Embryonic facial prominence (tissue), 1 donor: ENCODE results near the gene CD160.
"Not testable (repeated sequence)": the region's sequence is repeated elsewhere in the genome, so short reads cannot be mapped to it uniquely, and the experiment has no call there.

Experiments
- DNase-seq: peaks from one replicate; pipeline ENCODE4 v3.0.0-alpha.2; 2016; ENCODE audit errors: extremely low spot score

Gene CD160

DNA sequence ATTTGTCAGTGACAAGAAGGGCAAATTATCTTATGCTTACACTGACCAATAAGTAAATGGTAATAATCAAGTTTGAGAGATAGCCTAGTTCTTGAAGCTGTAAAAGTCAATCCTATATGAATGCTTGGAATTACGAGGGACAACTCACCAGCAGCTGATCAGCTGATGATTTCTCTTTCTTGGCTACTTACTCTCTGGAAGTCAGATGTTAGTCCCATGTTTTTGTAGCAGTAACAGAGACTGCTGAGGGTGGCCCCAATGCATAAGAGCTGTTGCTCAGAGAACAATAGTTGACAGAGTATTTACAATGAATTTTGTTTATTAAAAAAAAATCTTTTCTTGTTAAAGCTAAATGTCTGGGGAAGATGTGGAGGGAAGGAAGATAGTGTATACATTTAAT is 39.3 kb downstream of the CD160 start:
- no peak for DNase-seq

DNA sequence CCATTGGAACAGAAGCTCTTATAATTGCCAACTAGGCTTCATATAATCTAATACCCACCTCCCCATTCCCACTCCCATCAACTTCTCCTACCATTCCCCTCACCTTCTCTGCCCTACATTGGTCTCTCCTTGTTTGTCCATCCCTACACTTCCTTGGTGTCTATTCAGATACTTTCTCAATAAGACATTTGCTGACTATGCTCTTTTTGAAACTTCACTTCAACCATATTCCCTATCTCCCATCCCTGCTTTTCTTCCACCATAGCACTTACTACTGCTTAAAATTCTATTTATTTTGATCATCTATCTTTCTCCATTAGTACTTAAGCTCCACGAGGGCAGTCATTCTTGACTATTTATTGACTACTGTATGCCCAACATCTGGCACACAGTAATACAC is 40.4 kb downstream of the CD160 start:
- no peak for DNase-seq

DNA sequence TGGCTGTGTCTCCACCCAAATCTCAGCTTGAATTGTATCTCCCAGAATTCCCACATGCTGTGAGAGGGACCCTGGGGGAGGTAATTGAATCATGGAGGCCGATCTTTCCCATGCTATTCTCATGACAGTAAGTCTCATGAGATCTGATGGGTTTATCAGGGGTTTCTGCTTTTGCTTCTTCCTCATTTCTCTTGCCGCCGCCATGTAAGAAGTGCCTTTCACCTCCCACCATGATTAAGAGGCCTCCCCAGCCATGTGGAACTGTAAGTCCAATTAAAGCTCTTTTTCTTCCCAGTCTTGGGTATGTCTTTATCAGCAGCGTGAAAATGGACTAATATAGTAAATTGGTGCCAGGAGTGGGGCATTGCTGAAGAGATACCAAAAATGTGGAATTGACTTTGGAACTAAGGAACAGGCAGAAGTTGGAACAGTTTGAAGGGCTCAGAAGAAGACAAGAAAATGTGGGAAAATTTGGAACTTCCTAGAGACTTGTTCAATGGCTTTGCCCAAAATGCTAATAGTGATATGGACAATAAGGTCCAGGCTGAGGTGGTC is 41.2 kb downstream of the CD160 start:
- DNase-seq: not testable (repeated sequence)

DNA sequence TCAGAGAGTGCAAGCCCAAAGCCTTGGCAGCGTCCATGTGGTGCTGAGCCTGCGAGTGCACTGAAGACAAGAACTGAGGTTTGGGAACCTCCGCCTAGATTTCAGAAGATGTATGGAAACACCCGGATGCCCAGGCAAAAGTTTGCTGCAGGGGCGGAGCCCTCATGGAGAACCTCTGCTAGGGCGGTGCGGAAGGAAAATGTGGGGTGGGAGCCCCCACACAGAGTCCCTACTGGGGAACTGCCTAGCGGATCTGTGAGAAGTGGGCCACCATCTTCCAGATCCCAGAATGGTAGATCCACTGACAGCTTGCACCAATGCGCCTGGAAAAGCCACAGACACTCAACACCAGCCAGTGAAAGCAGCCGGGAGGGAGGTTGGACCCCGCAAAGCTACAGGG is 42.2 kb downstream of the CD160 start:
- DNase-seq: not testable (repeated sequence)

DNA sequence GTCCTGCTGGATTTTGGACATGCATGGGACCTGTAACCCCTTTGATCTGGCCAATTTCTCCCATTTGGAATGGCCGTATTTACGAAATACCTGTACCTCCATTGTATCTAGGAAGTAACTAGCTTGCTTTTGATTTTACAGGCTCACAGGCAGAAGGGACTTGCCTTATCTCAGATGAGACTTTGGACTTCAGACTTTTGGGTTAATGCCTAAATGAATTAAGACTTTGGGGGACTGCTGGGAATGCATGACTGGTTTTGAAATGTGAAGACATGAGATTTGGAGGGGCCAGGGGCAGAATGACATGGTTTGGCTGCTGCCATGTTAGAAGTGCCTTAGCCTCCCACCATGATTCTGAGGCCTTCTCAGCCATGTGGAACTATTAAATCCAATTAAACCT is 42.7 kb downstream of the CD160 start:
- not testable (repeated sequence) for DNase-seq

DNA sequence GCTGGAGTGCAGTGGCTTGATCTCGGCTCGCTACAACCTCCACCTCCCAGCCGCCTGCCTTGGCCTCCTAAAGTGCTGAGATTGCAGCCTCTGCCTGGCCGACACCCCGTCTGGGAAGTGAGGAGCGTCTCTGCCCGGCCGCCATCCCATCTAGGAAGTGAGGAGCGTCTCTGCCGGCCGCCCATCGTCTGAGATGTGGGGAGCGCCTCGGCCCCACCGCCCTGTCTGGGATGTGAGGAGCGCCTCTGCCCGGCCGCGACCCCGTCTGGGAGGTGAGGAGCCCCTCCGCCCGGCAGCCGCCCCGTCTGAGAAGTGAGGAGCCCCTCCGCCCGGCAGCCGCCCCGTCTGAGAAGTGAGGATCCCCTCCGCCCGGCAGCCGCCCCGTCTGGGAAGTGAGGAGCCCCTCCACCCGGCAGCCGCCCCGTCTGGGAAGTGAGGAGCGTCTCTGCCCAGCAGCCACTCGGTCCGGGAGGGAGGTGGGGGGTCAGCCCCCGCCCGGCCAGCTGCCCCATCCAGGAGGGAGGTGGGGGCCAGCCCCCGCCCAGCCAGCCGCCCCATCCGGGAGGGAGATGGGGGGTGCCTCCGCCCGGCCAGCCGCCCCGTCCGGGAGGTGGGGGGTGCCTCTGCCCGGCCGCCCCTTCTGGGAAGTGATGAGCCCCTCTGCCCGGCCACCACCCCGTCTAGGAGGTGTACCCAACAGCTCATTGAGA is 45.1 kb downstream of the CD160 start:
- DNase-seq: not testable (repeated sequence)

DNA sequence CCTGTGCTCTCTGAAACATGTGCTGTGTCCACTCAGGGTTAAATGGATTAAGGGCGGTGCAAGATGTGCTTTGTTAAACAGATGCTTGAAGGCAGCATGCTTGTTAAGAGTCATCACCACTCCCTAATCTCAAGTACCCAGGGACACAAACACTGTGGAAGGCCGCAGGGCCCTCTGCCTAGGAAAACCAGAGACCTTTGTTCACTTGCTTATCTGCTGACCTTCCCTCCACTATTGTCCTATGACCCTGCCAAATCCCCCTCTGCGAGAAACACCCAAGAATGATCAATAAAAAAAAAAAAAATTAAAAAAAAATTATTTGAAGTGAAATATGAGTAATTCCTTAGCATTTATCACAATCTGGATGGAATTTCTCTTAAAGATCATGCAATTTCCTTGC is 45.8 kb downstream of the CD160 start:
- not testable (repeated sequence) for DNase-seq

DNA sequence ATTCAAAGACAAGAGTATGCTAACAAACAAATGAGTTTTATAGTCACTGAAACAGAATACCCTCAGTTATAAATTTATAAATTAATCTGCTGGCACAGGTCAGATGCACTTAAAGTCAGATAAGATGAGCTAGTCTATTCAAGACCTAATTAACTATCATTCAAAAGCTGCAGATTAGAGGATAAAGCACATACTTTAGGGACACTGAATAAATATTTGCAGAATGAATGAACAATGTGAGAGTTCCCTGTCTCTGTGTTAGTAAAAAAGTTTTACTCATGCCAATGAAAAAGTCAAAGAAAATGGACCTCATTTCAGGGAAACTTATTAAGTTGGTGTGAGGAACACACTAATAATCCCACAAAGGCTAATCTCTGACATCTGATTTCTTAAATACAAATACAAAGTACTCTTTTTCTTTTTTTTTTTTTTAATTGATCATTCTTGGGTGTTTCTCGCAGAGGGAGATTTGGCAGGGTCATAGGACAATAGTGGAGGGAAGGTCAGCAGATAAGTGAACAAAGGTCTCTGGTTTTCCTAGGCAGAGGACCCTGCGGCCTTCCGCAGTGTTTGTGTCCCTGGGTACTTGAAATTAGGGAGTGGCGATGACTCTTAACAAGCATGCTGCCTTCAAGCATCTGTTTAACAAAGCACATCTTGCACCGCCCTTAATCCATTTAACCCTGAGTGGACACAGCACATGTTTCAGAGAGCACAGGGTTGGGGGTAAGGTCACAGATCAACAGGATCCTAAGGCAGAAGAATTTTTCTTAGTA is 46.5 kb downstream of the CD160 start:
- not testable (repeated sequence) for DNase-seq

DNA sequence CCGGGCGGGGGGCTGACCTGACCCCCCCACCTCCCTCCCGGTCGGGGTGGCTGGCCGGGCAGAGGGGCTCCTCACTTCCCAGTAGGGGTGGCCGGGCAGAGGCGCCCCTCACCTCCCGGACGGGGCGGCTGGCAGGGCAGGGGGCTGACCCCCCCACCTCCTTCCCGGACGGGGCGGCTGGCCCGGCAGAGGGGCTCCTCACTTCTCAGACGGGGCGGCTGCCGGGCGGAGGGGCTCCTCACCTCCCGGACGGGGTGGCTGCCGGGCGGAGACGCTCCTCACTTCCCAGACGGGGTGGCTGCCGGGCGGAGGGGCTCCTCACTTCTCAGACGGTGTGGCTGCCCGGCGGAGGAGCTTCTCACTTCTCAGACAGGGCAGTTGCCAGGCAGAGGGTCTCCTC is 47.6 kb downstream of the CD160 start:
- not testable (repeated sequence) for DNase-seq

DNA sequence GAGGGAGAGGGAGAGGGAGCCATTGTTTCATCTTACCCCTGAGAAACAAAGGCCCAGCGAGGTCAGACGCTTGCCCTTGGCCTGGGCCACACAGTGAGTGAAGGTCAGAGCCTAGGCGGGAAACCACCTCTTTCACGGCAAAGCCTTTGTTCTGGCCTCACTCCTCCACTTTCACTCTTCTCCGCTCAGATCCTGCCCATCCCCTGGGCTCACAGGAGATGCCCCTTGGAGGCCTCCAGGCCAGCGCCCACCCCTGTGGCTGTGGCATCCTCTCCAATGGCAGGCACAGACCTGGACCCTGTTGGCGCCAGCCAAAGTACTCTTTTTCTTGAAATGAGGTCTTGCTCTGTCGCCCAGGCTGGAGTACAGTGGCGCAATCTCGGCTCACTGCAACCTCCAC is 48.7 kb downstream of the CD160 start:
- DNase-seq: not testable (repeated sequence)

DNA sequence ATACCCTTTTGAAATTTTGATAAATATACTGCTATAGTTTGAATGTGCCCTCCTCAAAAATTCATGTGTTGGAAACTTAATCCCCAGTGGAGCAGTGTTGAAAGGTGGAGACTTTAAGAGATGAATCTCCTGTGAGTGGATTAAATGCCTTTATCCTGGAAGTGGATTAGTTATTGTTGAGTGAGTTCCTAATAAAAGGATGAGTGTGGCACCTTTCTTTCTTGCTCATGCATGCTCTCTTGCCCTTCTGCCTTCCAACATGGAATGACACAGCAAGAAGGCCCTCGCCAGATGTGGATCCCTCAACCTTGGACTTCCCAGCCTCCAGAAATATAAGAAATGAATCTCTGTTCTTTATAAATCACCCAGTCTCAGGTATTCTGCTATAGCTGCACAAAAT is 51.8 kb downstream of the CD160 start:
- DNase-seq: no peak

DNA sequence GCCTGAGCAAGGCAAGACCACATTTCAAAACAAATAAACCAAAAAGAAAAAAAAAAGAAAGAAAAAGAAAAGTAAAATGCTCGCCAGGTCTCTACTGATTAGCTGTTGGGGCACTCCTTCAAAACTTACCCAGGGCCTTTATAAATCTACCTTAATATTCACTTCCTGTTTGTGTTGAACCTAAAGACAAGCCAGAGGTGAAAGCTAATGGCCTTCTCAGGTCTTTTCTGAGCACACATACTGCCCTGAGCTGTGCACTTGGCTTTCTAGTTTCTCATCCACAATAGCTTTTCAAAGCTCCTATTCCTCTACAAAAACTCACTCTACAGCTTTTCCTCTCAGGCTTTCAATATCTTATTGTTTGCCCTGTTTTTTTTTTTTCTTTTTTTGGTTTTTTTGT is 54.1 kb downstream of the CD160 start:
- no peak for DNase-seq

DNA sequence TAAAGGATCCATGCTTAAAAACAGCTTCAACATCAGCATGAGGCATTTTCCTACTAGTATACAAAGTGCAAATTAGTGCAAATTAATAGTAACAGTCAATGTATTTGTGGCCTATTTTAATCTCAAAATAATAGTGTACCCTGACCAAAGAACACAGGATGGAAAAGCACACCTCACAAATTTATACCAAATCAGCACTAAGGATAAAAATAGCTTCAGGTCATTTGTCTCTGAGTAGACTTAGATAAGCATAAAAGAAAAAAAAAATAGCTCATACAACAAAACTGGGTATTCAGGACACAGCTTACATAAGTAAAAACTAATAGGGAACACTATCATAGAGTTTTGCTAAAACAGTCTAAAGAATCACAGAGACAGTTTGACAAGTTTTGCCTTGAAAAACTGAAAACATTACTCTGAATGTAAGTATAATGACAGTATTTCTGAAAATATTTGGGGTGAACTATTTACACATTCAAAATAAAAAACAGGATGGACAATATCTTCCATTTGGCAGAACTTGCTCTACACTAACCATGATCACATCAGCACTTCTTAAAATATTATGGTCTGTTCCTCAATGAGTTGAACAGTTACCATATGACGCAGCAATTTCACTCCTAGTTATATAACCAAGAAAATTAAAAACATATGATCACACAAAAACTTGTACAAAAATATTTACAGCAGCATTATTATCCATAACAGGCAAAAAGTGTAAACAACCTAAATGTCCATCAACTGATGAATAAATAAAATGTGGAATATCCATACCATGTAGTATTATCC is 58.3 kb downstream of the CD160 start:
- no peak for DNase-seq

DNA sequence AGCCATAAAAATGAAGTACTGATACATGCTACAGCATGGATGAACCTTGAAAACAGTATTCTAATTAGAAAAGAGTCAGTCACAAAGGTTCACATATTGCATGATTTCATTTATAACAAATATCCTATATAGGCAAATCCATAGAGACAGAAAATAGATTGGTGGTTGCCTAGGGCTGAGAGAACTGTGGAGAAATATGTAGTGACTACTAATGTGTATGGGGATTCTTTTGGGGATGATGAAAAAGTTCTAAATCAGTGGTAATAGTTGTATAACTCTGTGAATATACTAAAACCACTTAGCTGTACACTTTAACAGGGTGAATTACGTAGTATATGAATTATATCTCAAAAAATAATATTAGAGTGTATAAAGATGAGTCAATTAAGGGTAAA is 58.8 kb downstream of the CD160 start:
- no peak for DNase-seq

DNA sequence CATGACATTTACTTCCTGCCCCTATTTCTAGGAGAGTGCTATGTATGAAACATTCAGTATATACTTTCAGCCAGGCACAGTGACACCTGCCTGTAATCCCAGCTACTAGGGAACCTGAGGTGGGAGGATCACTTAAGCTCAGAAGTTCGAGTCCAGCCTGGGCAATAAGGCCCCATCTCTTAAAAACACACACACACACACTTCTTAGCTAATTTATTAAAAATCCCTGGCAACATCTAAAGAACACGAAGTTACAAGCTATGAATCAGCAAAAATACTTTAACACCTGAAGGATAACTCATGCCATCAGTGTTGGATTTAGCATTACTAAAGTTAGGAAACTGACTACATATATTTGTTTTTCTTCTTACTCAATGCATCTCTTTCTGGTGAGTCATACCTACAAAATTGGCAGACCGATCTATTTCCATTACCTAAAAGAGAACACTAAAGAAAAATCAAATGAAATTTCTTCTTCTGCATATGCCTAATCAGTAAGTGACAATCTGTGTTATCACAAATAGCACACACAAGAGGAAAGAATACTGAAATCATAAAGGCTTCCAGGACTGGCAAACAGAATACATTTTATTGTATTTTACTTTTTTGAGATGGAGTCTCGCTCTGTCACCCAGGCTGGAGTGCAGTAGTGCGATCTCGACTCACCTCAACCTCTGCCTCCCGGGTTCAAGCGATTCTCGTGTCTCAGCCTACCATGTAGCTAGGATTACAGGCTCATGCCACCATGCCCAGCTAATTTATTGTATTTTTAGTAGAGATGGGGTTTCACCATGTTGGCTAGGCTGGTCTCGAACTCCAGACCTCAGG is 63.2 kb downstream of the CD160 start:
- DNase-seq: no peak

DNA sequence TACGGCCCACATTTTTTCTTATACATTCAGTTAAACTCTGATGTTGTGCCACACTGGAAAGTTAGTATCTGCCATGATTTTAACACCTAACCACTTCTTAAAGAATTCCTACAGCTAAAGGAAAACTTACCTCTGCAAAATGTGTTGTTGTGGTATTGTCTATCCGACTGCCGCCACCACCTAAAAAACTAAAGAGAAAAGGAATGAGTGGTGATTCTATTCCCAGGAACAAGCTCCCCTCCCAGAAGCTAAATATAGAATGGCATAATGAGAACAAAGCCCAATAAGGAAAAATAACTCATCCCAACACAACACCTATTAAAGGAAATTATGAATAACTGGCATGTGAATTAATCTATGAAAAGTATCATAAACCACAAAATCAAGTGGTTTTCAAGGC is 65.1 kb downstream of the CD160 start:
- no peak for DNase-seq

DNA sequence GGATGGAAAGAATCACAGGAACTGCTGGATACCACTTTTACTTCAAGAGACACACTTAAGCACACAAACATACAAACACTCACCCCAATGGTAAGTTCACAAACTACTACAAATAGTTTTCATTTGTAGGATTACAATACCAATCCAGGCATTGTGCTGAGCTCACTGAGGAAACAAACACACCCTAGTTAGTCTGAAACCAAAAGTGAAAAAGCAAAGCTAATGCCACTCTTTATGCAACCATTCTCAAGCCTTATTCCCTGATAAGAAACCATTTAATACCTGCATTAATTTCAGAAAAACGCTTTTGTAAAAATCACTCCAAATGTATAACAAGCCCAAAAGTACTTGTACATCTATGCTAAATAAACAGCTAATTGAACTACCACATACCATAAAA is 66.2 kb downstream of the CD160 start:
- no peak for DNase-seq

DNA sequence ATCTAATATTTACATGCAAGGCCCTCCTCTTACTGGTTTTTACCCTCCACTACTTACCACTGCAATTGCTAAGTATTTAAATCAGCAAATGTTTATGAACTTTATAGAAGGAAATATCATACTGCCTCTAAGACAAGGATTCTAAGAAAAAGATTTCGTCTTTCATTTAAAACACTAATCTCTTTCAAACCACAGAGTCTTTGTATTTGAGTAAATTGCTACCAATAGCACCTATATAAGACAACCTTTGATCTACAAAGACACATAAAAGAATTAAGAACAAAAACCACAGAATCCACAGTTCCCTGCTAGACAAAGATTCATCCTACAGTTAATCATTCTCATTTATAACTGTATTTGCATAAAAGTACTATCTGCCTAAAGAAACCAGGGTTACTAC is 67.0 kb downstream of the CD160 start:
- DNase-seq: no peak

DNA sequence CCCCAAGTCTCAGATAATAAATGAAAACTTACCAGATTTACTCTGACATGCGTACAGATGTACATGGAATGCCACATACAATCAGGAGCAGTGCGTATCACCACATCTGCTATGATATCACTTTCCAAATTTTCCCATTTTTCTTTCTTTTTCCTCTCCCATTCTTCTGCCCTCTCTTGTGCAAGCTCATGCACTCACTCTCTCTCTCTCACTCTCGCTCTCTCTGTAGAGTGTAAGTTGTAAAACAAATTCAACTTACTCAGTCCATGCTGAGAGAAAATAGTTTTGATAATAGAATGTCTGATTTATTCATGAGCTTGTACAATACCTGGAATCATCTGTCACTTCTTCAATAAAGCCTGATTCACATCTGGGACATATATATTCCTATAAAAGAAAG is 69.3 kb downstream of the CD160 start:
- no peak for DNase-seq
